K562 treated with DMSO at 1 percent for 24 hours (cell line): ENCODE data around the gene LRRFIP2. TPM values are rescaled to one million over a fixed set of nuclear protein-coding genes. Genes with fewer than 3 reads are reported as not detected.

Experiments used
- total RNA-seq: library from RNA; unstranded; fragments of 300-600 nt; gene quantifications from 2 replicates; pipeline ENCODE4 v1.2.3, GENCODE V29; 2022; ENCODE audit warnings: low read depth; ENCODE audit not compliant: insufficient read depth

Gene LRRFIP2
- total RNA-seq, result 35.7 and 39.9 TPM in 2 replicates

GRCh38 chr3:37174532-37175126 lies at the start of gene LRRFIP2:
LRRFIP2 (minus strand) TSS chr3:37174582; CDS start chr3:37148983, 25,599 bp downstream.

Other genes starting within 250 kb of the LRRFIP2 start
- 6.6 and 11.0 TPM in 2 replicates for gene TRANK1, start 229.5 kb downstream of the LRRFIP2 start, total RNA-seq
- 7.8 and 9.3 TPM in 2 replicates for gene EPM2AIP1, start 181.5 kb downstream of the LRRFIP2 start, total RNA-seq
- 44.4 and 48.3 TPM in 2 replicates for gene MLH1, start 181.1 kb downstream of the LRRFIP2 start, total RNA-seq
- gene GOLGA4, start 68.7 kb upstream of the LRRFIP2 start, total RNA-seq, result 16.2 and 18.9 TPM in 2 replicates